ENCODE measurements around the gene GNLY.

DNA sequence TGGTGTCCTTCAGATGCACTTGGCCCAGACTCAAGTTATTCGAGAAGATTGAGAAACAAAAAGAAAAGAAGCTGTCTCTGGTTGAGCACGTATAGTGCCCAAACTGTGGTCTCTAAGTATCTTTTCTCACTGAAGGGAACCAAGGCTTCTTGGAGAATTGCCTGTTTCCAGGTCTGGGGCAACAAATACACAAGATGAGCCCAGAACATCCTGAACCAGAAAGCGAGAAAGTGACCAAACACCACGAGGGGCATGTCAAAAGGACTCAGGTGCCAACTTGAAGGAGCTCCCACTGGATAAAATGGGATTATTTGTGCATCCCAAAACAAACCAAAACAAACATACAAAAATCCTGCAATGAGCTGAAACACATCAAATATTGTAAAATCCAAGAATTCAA is 46.0 kb downstream of the GNLY start:
- TF ChIP-seq, protein P1, sequence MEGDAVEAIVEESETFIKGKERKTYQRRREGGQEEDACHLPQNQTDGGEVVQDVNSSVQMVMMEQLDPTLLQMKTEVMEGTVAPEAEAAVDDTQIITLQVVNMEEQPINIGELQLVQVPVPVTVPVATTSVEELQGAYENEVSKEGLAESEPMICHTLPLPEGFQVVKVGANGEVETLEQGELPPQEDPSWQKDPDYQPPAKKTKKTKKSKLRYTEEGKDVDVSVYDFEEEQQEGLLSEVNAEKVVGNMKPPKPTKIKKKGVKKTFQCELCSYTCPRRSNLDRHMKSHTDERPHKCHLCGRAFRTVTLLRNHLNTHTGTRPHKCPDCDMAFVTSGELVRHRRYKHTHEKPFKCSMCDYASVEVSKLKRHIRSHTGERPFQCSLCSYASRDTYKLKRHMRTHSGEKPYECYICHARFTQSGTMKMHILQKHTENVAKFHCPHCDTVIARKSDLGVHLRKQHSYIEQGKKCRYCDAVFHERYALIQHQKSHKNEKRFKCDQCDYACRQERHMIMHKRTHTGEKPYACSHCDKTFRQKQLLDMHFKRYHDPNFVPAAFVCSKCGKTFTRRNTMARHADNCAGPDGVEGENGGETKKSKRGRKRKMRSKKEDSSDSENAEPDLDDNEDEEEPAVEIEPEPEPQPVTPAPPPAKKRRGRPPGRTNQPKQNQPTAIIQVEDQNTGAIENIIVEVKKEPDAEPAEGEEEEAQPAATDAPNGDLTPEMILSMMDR (IDR thresholded peaks at IDR 0.05; ENCODE audit: poor library complexity), result no peak
- TF ChIP-seq EZH2 (IDR thresholded peaks at IDR 0.05; ENCODE audit: borderline replicate concordance) (no peak), EZH2phosphoT487 (IDR thresholded peaks at IDR 0.05; ENCODE audit: low read depth, severe bottlenecking, unreplicated experiment) (no peak)

Data from hepatocyte (in vitro differentiated cells).